GM23248 (cell line): ENCODE measurements around the gene MBP. TPM values are rescaled to one million over a fixed set of nuclear protein-coding genes. Genes with fewer than 3 reads are reported as not detected.

Experiments used
- DNase-seq: peaks from one replicate; pipeline ENCODE4 v3.0.0-alpha.2; 2015
- H2AFZ ChIP-seq: fragments of 200-600 bp; sonication (generic); 2 replicates; pipeline ENCODE4 v1.6.1; 2016; ENCODE audit warnings: antibody characterized with exemption
- H3F3A ChIP-seq: fragments of 200-600 bp; sonication (generic); 2 replicates; pipeline ENCODE4 v1.6.1; 2016; ENCODE audit warnings: mild to moderate bottlenecking, antibody characterized with exemption, mixed run types; ENCODE audit not compliant: insufficient read depth
- H3K27ac ChIP-seq: fragments of 200-600 bp; sonication (generic); 2 replicates; pipeline ENCODE4 v1.5.1; 2016; ENCODE audit warnings: mild to moderate bottlenecking
- H3K27me3 ChIP-seq: fragments of 200-600 bp; sonication (generic); replicated peaks from 2 replicates; pipeline ENCODE4 v1.6.1; 2016; ENCODE audit warnings: mild to moderate bottlenecking; ENCODE audit not compliant: insufficient read depth
- H3K36me3 ChIP-seq: fragments of 200-600 bp; sonication (generic); 2 replicates; pipeline ENCODE4 v1.6.1; 2016; ENCODE audit warnings: low read depth, mild to moderate bottlenecking
- H3K4me1 ChIP-seq: fragments of 200-600 bp; sonication (generic); 2 replicates; pipeline ENCODE4 v1.6.1; 2016; ENCODE audit warnings: mild to moderate bottlenecking; ENCODE audit not compliant: insufficient read depth
- H3K4me2 ChIP-seq: fragments of 200-600 bp; sonication (generic); one replicate; pipeline ENCODE4 v1.6.1; 2016; ENCODE audit warnings: mild to moderate bottlenecking; ENCODE audit not compliant: unreplicated experiment
- H3K4me3 ChIP-seq: fragments of 200-600 bp; sonication (generic); 2 replicates; pipeline ENCODE4 v1.5.1; 2016; ENCODE audit warnings: mild to moderate bottlenecking
- H3K79me2 ChIP-seq: fragments of 200-600 bp; sonication (generic); 2 replicates; pipeline ENCODE4 v1.6.1; 2016; ENCODE audit warnings: mild to moderate bottlenecking; ENCODE audit not compliant: insufficient read depth
- H3K9ac ChIP-seq: fragments of 200-600 bp; sonication (generic); 2 replicates; pipeline ENCODE4 v1.6.1; 2016; ENCODE audit warnings: mild to moderate bottlenecking
- H3K9me2 ChIP-seq: fragments of 200-600 bp; sonication (generic); 2 replicates; pipeline ENCODE4 v1.6.1; 2016; ENCODE audit warnings: mixed run types, mild to moderate bottlenecking, moderate library complexity; ENCODE audit not compliant: insufficient read depth
- H3K9me3 ChIP-seq: fragments of 200-600 bp; sonication (generic); one replicate; pipeline ENCODE4 v1.6.1; 2017; ENCODE audit warnings: low read depth
- H4K20me1 ChIP-seq: fragments of 200-600 bp; sonication (generic); 2 replicates; pipeline ENCODE4 v1.6.0; 2016; ENCODE audit not compliant: insufficient read depth
- EZH2 ChIP-seq: fragments of 200-600 bp; sonication (generic); IDR thresholded peaks from 2 replicates; pipeline ENCODE4 v1.6.1; 2018; ENCODE audit warnings: antibody characterized with exemption, mild to moderate bottlenecking; ENCODE audit not compliant: insufficient read depth, poor library complexity, severe bottlenecking
- EZH2phosphoT487 ChIP-seq: fragments of 200-600 bp; sonication (generic); IDR thresholded peaks from 2 replicates; pipeline ENCODE4 v1.6.1; 2018; ENCODE audit warnings: antibody characterized with exemption, moderate library complexity, mild to moderate bottlenecking, low read depth; ENCODE audit not compliant: insufficient read depth
- WGBS, 2 experiments: methylation state at CpG; one replicate each; pipeline ENCODE4 v1.1.6; 2015 to 2017; ENCODE audit warnings: low lambda C conversion rate in 2 of 2, low coverage in 1 of 2; ENCODE audit errors: missing lambda C conversion rate in 2 of 2; 5-methylcytosine and 5-hydroxymethylcytosine counted together
- in situ Hi-C: fragments of 300-500 bp; cut with MboI; formaldehyde crosslinking; loops from 2 replicates; pipeline ENCODE4 v1.15.0; 2020
- polyA plus RNA-seq: library from polyadenylated mRNA; unstranded; fragments of >200 nt; fragmentation: Nextera tagmentation; extraction: Ambion mirVana; gene quantifications from 2 replicates; pipeline ENCODE4 v1.2.1, GENCODE V29; 2016
- total RNA-seq: library from RNA; depleted of rRNA; stranded (reverse); fragments of >200 nt; shearing (Covaris generic); gene quantifications from 2 replicates; pipeline ENCODE4 v1.2.3, GENCODE V29; 2014

Gene MBP
- total and polyA plus RNA-seq, 2 experiments from 2014 or later: 2.2 to 2.9 TPM

DNA sequence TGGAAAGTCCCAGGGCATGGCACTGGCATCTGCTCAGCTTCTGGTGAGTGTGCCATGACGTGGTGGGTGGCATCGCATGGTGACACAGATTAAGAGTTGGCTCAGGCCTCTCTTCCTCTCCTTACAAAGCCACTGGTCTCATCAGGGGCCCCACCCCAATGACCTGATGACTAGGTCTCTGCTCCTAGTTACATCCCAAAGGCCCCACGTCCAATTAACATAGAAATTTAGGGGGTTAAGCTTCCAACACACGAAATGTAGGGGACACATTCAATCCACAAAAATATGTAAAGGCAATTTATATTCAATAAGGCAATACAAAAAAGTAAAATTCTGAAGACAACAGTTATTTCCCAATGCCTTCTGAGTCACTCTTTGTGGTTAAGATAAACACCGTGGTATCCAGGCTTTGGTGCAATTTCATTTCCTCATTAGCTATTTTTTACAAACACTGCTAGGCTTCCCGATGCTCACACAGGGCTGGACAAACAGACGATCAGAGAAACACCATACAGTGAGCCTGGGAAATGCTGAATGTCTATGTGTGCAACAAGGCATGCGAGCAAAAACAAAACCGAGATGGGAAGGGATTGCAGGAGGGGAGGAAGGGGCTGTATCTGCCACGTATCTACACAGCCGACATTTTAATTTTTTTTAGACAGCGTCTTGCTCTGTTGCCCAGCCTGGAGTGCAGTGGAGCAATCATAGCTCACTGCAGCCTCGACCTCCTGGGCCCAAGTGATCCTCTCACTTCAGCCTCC is 67.2 kb downstream of the MBP start:
- WGBS, 2 experiments: 10 to 13% methylated on average over 13 of the region's 13 CpGs

DNA sequence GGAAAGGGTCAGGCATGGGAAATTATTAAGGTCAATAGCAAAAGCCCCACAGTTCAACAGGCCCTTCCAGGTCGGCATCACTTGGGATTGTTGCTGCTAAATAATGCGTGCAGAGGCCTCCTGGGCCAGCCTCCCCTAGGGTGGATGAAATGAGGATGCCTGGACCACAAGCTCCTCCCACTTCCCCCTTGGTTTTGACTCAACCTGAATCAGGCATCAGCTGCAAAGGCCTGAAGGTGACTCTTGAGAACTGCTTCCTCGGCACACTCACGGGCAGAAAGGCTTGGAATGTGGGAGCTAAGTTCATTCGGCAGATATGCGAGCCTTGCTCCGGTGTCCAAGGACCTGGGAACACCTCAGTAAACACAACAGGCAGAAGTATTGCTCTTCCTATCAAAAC is 69.3 kb downstream of the MBP start:
- H3K4me3 ChIP-seq: no peak overlapping the region
- no peak overlapping the region for H2AFZ ChIP-seq

More for the DNA sequence above, 67.2 kb downstream of the MBP start:
- peak; percentile 95 for DNase-seq
- H3K4me1 ChIP-seq: peaks cover 50% of the 10 kb centered on the region
- H3K9ac ChIP-seq: peak overlapping the region; percentile 69
- peak overlapping the region; percentile 44 for H3K4me2 ChIP-seq
- H3K79me2 ChIP-seq: no peaks in the 10 kb centered on the region
- 0 out of 2 replicates have a peak overlapping the region, but pooled peaks have one; percentile 20 for H3K4me3 ChIP-seq
- H3K36me3 ChIP-seq: no peaks in the 10 kb centered on the region
- peak overlapping the region; percentile 88 for H3K27ac ChIP-seq
- H4K20me1 ChIP-seq: no peaks in the 10 kb centered on the region
- in situ Hi-C loops: loop anchor here (25.0 kb wide), 1 partner anchor 147 kb away; no protein-coding TSS in a partner anchor
- no peaks in the 10 kb centered on the region for H3K9me2 ChIP-seq
- no peaks in the 10 kb centered on the region for H3K27me3 ChIP-seq
- TF ChIP-seq EZH2 (no peak), EZH2phosphoT487 (peak; percentile 39; the same call in 1 of the 2 replicates)
- no peaks in the 10 kb centered on the region for H3K9me3 ChIP-seq
- H3F3A ChIP-seq: peaks cover 58% of the 10 kb centered on the region
- peak overlapping the region; percentile 5; the same call in 1 of the 2 replicates for H2AFZ ChIP-seq

DNA sequence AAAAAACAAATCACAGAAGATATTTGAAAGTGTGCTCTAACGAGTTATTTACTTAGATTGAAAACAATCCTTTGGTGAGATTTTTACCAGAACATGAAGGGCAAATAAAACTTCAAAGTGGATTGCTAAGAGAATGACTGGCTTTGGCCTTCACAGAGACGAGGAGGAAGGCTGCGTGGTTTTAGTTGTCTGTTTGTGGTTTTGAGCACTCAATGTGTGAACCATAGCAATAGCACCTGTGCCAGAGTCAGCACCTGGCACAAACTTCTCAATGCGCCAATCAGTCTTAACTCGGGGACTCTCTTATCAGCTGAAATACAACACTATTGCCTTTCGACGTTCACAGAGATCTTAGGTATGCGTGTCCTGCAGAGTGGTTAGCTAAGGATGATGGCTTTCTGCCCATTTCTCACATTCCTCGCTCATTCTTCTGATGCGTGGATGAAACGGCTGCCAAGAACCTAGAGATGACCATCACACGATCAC is 70.0 kb downstream of the MBP start:
- WGBS, 2 experiments: 95 to 96% methylated on average over 12 of the region's 12 CpGs
- Histone ChIP-seq H3K9me3 (no peaks in the 10 kb centered on the region), H2AFZ (no peak overlapping the region), H3K36me3 (no peaks in the 10 kb centered on the region), H4K20me1 (no peaks in the 10 kb centered on the region), H3K79me2 (no peaks in the 10 kb centered on the region), H3K4me1 (peaks cover 28% of the 10 kb centered on the region), H3K27ac (no peak overlapping the region), H3K9me2 (no peaks in the 10 kb centered on the region), H3K4me2 (no peak overlapping the region), H3K9ac (no peak overlapping the region), H3F3A (peaks cover 31% of the 10 kb centered on the region), H3K27me3 (no peaks in the 10 kb centered on the region), H3K4me3 (no peak overlapping the region)
- DNase-seq: no peak
- no peak for TF ChIP-seq EZH2
- no peak for TF ChIP-seq EZH2phosphoT487
- in situ Hi-C loops: loop anchor here (25.0 kb wide), 1 partner anchor 150 kb away; no protein-coding TSS in a partner anchor

More for the DNA sequence above, 69.3 kb downstream of the MBP start:
- Histone ChIP-seq H3K9me2 (no peaks in the 10 kb centered on the region), H3K36me3 (no peaks in the 10 kb centered on the region), H3K79me2 (no peaks in the 10 kb centered on the region), H3K9ac (no peak overlapping the region), H3K27me3 (no peaks in the 10 kb centered on the region), H3K4me2 (no peak overlapping the region), H3K4me1 (peaks cover 35% of the 10 kb centered on the region), H3K9me3 (no peaks in the 10 kb centered on the region), H3K27ac (no peak overlapping the region), H3F3A (peaks cover 38% of the 10 kb centered on the region), H4K20me1 (no peaks in the 10 kb centered on the region)
- in situ Hi-C loops: loop anchor here (25.0 kb wide), 1 partner anchor 149 kb away; no protein-coding TSS in a partner anchor
- WGBS, 2 experiments: 87 to 91% methylated on average over 7 of the region's 7 CpGs
- DNase-seq: no peak
- TF ChIP-seq EZH2 (no peak), EZH2phosphoT487 (no peak)

- peaks cover 24% of the 10 kb centered on the region for H3K4me1 ChIP-seq
- in situ Hi-C loops: loop anchor here (25.0 kb wide), 1 partner anchor 150 kb away; no protein-coding TSS in a partner anchor
- no peak overlapping the region for H2AFZ ChIP-seq
- H3K9me3 ChIP-seq: no peaks in the 10 kb centered on the region
- no peaks in the 10 kb centered on the region for H3K36me3 ChIP-seq
- H4K20me1 ChIP-seq: no peaks in the 10 kb centered on the region
- TF ChIP-seq EZH2 (no peak), EZH2phosphoT487 (no peak)
- no peak overlapping the region for H3K4me2 ChIP-seq
- no peak for DNase-seq
- H3K9ac ChIP-seq: no peak overlapping the region
- H3K27ac ChIP-seq: no peak overlapping the region
- H3K4me3 ChIP-seq: no peak overlapping the region
- H3F3A ChIP-seq: peaks cover 26% of the 10 kb centered on the region
- no peaks in the 10 kb centered on the region for H3K79me2 ChIP-seq
- no peaks in the 10 kb centered on the region for H3K9me2 ChIP-seq
- WGBS, 2 experiments: 92 to 95% methylated on average over 15 of the region's 15 CpGs
- no peaks in the 10 kb centered on the region for H3K27me3 ChIP-seq
Measured at GRCh38 chr18:77061946-77062517, 70.6 kb downstream of the MBP start.
